ENCODE measurements around the gene IKZF4.

- TF ChIP-seq CTCF (IDR thresholded peaks at IDR 0.05), result peak; percentile 75
- no peak for TF ChIP-seq EZH2 (IDR thresholded peaks at IDR 0.05)
- no peak for TF ChIP-seq EZH2phosphoT487 (IDR thresholded peaks at IDR 0.05)
Observed at GRCh38 chr12:56029666-56030293, 8.9 kb downstream of the IKZF4 start.

Measured in neural progenitor cell (in vitro differentiated cells).